ENCODE data around the gene FOXL2.

The FOXL2 gene
- total RNA-seq, result 0 reads per million in 2 donors

GRCh38 chr3:138946663-138947494 lies at the start of gene FOXL2, which contains the start of gene FOXL2NB:
Gene FOXL2 (minus strand): TSS chr3:138947137. CDS start chr3:138946722, 415 bp downstream.
Gene FOXL2NB (plus strand): TSS chr3:138947217. CDS start chr3:138947365, 148 bp downstream.
- DNase-seq, result no peak

- no peak for DNase-seq
Measured at GRCh38 chr3:138995706-138996105, 48.8 kb upstream of the FOXL2 start.

DNA sequence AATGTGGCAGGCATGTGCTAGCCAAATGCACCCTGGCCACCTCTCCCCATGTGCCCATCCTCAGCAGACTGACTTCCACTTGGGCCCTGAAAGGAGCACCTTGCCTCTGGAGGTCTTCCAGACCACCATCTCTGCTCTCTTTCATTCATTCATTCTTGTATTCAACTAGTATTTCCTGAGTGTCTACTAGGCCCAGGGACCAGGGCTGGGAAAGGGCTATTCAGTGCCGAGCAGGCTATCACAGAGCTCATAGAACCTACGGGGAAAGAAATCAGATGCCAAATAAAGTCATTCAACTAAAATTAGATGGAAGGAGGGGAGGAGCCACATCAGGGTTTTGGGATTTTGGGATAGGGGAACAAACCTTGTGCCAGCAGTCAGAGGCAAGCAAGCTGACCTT lies 40.2 kb upstream of the FOXL2 start:
- no peak for DNase-seq

- DNase-seq, result no peak
Measured at GRCh38 chr3:138985932-138986331, 39.0 kb upstream of the FOXL2 start.

DNA sequence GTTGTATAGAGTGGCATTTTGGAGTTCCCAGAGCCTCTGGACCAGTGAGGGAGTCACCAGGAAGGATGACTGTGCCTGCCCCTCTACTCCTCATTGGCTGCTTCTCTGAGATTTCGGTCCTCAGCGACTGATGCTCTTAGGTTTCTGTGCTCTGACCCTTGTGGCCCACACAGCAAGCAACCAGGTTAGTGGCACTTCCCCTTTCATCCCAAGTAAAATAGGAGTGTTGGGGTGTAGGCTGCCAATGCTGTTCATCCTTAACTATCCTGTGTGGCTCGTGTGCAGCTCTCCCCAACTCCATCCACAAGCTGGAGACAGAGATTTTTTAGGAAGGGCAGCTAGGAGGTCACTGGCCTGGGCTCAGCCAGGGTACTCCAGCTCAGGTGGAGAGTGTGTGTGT lies 37.9 kb upstream of the FOXL2 start:
- no peak for DNase-seq

DNA sequence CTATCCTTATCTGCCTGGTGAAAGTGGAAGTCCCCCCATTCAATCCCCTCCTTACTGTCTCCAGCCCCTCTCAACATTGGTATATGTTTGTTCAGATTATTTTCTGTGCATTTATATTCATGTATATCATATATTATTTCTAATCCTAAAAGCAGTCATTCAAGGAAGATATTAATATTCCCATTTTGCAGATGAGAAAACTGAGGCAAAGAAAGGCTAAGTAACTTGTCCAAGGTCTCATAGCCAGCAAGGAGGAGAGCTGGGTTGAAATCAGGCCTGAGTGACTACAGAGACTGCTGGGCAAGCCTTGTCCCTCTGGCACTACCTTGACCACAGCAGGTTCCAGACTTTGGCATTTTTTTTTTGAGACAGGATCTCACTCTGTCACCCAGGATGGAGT lies 29.1 kb upstream of the FOXL2 start:
- no peak for DNase-seq

DNA sequence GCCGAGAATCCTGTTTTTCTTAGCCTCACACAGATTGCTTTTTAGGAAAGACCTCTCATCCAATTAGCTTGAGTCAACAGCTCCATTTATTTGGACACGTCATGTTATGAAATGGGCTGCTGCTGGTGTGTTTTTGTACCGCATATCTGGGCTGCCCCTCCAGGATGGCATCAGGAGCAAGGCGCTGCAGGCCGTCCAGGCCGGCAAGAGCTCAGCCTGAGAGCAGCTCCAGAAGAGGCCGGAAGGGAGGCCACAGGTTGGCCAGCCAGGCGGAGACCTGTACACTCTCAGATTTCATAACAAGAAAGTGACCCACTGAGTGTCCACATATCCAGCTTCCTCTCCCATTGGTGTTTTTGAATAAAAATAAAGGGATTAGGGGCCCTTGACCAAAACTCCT lies 28.4 kb upstream of the FOXL2 start:
- DNase-seq, result no peak

- DNase-seq, result no peak
Measured at GRCh38 chr3:138974462-138974861, 27.5 kb upstream of the FOXL2 start.

DNA sequence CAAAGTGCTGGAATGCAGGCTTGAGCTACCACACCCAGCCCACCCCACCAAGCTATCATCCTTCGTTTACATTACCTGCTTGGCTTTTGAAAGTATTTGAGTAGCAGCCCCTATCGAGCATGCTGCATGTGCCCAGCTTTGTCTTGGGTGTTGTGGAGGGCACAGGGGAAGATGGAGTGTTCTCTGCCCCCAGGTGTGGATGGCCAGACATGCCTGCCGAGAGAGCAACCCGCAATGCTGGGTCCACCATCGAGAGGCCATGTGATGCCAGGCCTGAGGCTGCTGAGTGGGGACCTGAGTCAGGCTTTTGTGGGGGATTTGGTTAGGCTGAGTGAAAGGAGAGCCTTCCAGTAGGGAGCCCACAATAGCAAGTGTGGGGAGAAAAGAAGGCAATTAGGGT lies 26.0 kb upstream of the FOXL2 start:
- no peak for DNase-seq

DNA sequence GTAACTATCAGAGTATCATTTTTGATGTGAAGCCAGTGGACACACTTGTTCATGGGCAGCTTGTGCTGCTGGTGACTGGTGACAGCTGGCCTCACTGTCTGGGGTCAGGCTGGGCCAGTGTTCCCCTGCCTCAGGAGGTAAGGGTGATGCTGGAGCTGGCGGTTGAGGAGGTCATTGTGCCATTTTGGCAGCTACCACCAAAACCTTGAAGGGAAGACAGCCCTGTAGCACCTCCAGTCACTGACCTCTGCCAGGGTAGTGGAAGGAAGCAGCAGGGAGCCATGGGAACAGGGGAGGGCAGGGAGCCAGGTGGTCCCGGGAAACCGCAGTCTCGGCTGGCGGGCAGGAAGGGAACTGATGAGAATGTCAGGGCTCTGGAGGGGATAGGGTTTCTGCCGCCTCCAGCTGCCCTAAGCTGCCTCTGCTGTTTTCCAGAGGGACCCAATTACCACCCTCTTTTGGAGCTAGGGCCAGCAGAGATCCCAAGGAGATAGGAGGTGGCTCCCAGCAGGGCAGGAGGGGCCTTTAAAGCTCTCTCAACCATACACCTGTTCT lies 24.9 kb upstream of the FOXL2 start:
- no peak for DNase-seq

DNA sequence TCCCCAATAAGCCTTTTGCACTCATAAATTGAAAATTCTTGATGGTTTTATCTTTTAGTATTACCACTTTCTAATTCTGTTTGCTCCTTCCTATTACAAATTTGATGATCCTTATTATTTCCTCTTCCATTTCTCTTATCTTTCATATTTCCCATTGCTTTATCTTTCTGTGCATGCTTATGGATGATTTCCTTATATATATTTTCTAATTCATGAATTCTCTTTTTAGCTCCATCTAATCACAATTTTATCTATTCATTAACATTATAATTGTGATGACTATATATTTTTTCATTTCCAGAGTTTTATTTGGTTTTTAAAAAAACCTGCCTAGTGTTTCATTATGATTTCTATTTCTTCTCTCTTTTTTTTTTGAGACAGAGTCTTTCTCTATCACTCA lies 18.0 kb upstream of the FOXL2 start:
- DNase-seq, result no peak

- no peak for DNase-seq
Measured at GRCh38 chr3:138964264-138964663, 17.3 kb upstream of the FOXL2 start.

GRCh38 chr3:138962854-138963560 lies 16.1 kb upstream of the FOXL2 start:
- DNase-seq, result no peak

- no peak for DNase-seq
Measured at GRCh38 chr3:138960417-138960852, 13.5 kb upstream of the FOXL2 start.

- no peak for DNase-seq
Measured at GRCh38 chr3:138950701-138951100, 3.8 kb upstream of the FOXL2 start.

DNA sequence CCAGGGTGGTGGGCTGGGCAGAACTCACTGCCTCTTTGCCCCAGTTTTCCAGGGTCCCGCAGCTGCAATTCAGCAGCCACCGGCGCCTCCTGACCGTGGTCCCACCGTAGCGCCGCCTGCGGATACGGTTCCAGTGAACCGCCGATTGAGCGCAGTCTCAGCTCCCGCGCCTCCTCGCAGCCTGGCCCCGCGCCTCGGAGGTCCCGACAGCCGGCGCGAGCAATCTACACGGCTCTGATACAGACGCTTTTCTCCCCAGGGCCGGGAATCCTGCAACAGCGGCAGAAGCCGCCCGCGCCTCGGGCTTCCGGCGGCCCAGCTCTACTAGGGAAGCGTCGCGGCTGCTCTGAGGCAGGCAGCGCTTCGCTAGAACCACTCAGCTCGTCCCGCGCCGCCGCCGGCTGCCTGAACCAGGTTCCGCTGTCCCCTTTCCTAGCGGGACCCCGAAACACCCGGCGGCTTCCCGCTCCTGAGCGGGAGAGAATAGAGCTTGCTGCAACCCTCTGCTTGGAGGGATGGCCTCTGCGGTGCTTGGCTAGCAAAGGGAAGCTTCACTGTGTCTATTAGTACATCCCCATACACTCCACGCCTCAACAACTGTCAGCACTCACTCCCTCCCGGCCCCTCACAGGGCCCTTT lies 3.2 kb upstream of the FOXL2 start:
- no peak for DNase-seq

- no peak for DNase-seq
Measured at GRCh38 chr3:138949445-138950005, 2.6 kb upstream of the FOXL2 start.

GRCh38 chr3:138949002-138949418 lies 2.1 kb upstream of the FOXL2 start:
- DNase-seq, result no peak

GRCh38 chr3:138948371-138949001 lies 1.5 kb upstream of the FOXL2 start:
- DNase-seq, result no peak

- no peak for DNase-seq
Measured at GRCh38 chr3:138947495-138948121, 671 bp upstream of the FOXL2 start.

- no peak for DNase-seq
Measured at GRCh38 chr3:138945709-138946662, 951 bp downstream of the FOXL2 start.
